KOPT-K1 (cell line): ENCODE data around the gene CPA1.
"Not testable (repeated sequence)": the region's sequence is repeated elsewhere in the genome, so short reads cannot be mapped to it uniquely, and the experiment has no call there.

Source experiments
- H3K27ac ChIP-seq: fragments of 200-600 bp; sonication (generic); 2 replicates; pipeline ENCODE4 v1.5.1; 2016; ENCODE audit warnings: antibody characterized with exemption, mild to moderate bottlenecking, low read depth, low read length; ENCODE audit not compliant: poor library complexity, severe bottlenecking
- H3K36me3 ChIP-seq: fragments of 200-600 bp; sonication (generic); 2 replicates; pipeline ENCODE4 v1.5.1; 2017; ENCODE audit warnings: antibody characterized with exemption, mild to moderate bottlenecking, low read length, moderate library complexity; ENCODE audit not compliant: insufficient read depth
- H3K9me3 ChIP-seq: fragments of 200-600 bp; sonication (generic); 2 replicates; pipeline ENCODE4 v1.5.1; 2017; ENCODE audit warnings: antibody characterized with exemption, low read length, mild to moderate bottlenecking; ENCODE audit not compliant: insufficient read depth, poor library complexity, severe bottlenecking

The CPA1 gene

DNA sequence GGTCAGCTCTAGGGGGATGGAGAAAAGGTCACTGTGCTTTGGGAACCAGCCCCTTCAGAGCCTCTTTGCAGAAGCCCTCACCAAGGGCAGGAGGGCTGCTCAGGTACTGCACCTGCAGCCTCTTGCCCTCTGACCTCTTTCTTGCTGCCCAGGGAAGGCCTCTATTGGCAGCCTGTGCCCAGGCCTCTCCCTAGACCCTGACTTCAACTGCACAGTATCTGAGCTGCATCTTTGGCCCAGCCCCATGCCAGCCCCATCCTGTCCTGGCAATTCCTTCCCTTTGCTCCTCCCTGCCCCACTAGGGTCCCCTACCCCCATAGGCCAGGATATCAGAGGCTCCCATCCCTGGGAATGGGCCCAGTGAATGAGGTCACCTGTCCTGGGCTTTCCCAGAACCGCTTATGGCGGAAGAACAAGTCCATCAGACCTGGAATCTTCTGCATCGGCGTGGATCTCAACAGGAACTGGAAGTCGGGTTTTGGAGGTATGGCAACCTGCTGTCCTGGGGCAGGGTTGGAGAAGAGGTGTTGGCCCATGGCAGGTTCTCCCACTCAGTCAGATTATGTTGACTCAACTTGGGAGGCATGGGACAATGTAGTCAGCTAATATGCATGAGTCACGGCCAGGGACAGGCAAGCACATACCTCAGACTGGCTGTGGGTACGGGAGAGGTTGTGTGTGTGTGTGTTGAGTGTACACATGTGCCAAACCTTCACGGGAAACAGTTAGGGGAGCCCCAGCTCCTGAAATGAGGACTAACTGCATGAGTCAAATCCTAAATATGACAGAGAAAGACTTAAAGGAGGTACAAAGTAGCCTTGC is 17.1 kb upstream of the CPA1 start:
- Histone ChIP-seq H3K36me3 (no peaks in the 10 kb centered on the region), H3K27ac (no peak overlapping the region), H3K9me3 (peaks cover 17% of the 10 kb centered on the region)

DNA sequence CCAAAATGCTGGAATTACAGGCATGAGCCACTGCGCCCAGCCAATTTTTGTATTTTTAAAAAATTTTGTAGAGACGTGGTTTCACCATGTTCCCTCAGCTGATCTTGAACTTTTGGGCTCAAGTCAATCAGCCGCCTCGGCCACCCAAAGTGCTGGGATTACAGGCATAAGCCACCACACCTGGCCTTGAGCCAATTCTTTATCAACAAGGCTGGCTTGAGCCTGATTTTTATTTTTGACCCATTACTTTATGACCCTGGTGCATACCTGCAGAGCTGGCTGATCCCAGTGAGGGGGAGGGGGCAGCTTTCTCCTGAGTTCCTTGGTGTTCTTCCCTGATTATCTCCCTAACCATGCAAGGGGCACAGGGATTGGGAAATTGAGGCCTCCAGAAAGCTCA is 15.8 kb upstream of the CPA1 start:
- H3K9me3 ChIP-seq: peaks cover 12% of the 10 kb centered on the region
- no peak overlapping the region for H3K27ac ChIP-seq
- no peaks in the 10 kb centered on the region for H3K36me3 ChIP-seq

DNA sequence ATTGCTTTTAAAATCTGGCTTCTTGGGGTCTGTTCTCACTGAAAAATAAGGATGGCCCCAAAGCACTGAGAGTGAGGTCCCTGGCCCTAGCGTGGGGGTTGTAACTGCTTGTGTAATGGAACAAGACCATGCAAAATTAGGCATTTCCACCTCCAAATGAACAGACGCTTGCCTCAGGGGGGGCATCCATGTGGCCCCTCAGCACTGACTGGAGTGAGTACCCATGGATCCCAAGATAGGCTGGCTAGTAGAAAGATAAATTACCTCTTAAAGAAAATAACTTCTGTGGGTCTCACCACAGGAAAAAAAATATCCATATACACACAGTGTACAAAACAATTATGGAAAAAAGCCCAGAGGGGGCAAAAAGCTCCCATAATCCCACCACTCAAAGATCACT is 15.2 kb upstream of the CPA1 start:
- peaks cover 6% of the 10 kb centered on the region for H3K9me3 ChIP-seq
- H3K36me3 ChIP-seq: no peaks in the 10 kb centered on the region
- H3K27ac ChIP-seq: peak overlapping the region; percentile 10

DNA sequence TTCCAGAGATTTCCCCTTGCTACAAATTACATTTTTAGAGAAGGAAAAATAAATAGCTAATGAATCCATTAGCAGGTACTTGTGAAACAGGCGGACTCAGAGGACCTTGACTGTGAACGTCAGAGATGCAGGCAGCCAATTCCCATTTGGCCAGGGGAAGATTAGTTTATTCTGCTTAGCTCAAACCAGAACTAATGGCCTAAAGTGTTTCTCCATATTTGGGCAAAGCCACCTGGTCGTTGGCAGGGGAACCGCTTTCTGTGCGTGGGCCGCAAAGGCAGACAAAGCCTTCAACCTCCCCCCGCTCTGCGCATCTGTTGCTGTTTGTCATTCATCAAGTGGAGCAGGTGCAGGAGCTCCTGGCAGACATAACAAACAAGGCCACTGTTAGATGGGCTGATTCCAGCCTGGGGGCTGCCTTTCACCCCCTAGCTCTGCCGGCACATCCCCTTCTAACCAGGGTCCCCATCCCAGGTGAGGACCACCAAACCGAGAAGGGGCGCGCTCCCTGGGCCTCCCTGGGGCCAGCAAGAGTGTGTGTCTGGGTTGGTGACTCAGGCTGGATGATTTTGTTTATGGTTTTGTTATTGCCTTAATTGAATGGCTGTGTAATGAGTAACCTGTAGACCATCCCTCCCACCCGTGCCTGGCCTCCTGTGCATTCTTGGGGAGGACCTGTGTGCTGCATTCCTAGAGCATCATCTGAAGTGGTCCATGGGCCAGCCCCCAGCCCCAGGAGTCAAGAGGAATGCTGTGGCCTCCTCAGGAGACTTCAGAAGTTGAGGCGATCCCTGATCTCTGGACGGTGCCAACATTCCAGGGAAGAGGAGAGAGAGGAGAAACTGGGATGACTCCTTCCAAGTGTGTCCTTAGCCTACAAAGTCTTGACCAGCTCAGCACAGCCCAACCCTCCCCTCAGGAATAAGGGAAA is 14.5 kb upstream of the CPA1 start:
- Histone ChIP-seq H3K9me3 (peaks cover under 1% of the 10 kb centered on the region), H3K36me3 (no peaks in the 10 kb centered on the region), H3K27ac (peak overlapping the region; percentile 43)

DNA sequence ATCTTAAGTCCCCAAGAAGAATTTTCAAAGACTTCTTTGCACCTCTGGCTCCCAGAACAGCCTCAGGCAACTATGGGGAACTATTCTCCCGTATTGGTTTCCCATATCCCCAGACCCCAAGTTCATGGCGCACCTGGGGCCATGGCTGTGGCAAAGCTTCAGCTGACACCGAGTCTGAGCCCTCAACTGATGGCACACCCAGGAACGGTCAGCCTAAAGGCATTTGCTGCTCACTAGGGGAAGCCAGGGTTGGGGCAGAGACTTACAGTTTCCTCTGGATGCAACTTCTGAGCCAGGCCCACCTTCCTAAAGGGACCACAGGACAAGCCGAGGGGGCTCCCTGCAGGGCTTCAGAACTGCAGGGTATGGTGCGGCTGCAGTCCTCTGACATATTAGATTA is 13.7 kb upstream of the CPA1 start:
- no peaks in the 10 kb centered on the region for H3K36me3 ChIP-seq
- H3K27ac ChIP-seq: no peak overlapping the region
- H3K9me3 ChIP-seq: no peaks in the 10 kb centered on the region

DNA sequence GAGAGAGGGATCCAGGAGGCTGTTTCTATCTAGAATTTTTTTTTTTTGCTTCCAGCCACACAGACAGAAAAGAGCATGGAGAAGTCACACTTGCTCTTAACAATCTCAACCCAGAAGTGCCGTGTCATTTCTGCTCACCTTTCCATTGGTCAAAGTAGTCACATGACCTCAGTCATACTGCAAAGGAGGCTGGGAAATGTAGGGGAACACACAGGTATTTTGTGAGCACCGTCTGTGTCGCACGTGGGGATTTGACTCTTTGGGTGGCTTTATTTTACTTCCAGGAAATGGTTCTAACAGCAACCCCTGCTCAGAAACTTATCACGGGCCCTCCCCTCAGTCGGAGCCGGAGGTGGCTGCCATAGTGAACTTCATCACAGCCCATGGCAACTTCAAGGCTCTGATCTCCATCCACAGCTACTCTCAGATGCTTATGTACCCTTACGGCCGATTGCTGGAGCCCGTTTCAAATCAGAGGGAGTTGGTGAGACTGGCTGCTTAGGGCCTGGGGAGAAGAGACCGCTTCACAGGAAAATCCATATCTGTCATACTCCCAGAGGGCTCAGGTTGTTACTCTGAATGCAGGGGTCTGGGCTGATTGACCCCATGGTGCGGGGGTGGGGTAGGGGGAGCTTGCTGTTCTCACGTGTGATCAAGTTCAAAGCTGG is 13.1 kb upstream of the CPA1 start:
- H3K27ac ChIP-seq: no peak overlapping the region
- H3K36me3 ChIP-seq: no peaks in the 10 kb centered on the region
- H3K9me3 ChIP-seq: no peaks in the 10 kb centered on the region

DNA sequence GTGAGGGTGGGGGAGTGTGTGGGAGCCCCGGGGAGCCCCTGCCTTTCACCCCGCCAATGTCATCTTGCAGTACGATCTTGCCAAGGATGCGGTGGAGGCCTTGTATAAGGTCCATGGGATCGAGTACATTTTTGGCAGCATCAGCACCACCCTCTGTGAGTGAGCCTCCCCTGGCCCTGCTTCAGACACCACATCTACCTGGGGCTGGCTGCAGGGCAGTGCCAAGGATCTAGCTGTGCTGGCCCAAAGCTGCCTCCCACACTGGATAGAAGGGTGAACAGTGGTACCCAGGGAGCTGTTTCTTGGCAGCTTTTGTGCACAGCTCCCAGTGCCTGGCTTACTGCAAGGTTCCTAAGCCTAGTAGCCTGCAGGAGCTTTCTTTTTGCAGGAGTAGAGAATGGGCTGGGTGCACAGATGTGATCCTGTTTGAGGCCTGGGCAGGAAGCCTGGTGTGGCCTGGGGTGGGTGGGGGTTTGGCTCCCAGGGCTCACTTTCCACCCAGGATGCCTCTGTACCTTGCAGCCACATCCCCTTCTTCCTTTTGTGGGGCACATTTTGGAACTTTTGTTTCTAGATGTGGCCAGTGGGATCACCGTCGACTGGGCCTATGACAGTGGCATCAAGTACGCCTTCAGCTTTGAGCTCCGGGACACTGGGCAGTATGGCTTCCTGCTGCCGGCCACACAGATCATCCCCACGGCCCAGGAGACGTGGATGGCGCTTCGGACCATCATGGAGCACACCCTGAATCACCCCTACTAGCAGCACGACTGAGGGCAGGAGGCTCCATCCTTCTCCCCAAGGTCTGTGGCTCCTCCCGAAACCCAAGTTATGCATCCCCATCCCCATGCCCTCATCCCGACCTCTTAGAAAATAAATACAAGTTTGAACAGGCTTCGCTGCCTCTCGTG is 12.2 kb upstream of the CPA1 start:
- Histone ChIP-seq H3K36me3 (no peaks in the 10 kb centered on the region), H3K27ac (no peak overlapping the region), H3K9me3 (no peaks in the 10 kb centered on the region)

DNA sequence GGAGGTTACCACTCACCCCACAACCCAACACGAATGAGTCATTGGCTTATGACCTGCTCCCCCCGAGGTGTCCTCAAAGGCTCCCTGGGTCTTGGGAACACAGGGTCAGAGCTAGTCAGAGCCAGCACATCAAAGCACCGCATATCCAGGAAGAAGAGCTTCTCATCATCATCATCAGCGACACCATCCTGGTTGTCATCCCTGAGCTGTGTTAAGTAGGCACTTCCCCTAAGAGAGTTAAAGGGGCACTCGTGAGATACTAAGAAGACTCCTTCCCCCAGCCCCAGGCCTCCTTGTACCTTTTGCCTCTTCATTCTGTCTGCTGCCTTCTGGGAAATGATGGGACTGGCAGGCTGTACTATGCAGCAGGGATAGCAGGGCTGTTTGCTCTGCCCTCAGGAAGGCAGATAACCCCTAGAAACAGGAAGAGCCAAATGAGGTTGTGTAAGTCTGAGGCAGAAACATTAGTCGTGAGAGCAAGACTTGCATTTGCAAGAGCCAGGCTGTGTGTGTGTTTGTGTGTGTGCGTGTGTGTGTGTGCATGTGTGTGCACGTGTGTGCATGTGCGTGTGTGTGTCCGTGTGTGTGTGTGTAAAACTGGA is 11.1 kb upstream of the CPA1 start:
- no peaks in the 10 kb centered on the region for H3K36me3 ChIP-seq
- no peak overlapping the region for H3K27ac ChIP-seq
- H3K9me3 ChIP-seq: no peaks in the 10 kb centered on the region

DNA sequence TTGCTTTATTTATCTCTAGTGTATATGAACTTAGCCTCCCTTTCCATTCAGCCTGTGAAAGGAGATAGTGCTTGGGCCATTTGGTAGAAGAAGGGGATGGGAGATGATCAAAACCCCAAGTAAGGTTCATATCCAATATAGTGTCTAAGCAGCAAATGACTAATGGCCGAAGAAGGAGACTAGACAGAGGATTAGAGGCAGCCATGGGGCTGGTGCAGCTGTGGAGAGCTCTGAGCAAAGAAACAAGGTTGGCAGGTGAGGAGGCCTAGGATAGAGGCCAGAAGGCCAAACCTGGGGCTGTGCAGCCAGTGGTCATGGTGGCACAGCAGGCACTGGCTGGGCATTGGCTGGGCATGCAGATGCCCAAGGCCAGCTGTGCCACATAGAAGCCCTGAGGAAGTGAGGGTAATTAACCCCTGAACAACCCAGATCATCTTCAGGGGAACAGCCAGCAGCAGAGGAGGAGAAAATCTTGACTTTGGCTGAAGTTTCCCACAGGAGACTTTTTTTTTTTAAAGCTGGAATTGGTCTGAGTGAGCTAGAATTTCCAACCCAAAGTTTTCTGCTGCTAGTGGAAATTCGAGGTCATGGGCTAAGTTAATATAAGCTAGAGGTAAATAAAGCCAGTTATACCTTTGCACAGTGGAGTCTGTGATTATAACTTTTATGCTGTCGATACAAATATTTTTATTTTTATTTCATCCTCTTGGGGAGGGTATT is 10.3 kb upstream of the CPA1 start:
- no peaks in the 10 kb centered on the region for H3K9me3 ChIP-seq
- H3K36me3 ChIP-seq: no peaks in the 10 kb centered on the region
- no peak overlapping the region for H3K27ac ChIP-seq

DNA sequence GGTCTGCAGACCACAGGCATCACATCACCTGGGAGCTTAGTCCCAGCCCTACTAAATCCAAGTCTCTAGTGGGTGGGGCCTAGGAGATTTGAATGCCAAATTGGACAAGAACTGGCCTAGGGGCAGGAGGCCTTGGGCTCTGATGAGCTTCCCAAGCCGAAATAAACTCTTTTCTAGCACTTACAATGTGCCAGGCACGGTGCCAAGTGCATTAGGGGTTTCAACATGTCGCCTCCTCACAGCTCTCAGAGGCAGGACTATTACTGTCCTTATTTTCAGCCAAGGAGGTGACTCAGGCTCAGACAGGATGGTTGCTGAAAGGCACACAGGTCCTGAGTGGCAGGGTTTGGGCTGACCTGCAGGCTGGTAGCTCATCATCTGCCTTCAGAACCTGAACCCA is 9.2 kb upstream of the CPA1 start:
- peaks cover 4% of the 10 kb centered on the region for H3K9me3 ChIP-seq
- H3K36me3 ChIP-seq: no peaks in the 10 kb centered on the region
- H3K27ac ChIP-seq: no peak overlapping the region

DNA sequence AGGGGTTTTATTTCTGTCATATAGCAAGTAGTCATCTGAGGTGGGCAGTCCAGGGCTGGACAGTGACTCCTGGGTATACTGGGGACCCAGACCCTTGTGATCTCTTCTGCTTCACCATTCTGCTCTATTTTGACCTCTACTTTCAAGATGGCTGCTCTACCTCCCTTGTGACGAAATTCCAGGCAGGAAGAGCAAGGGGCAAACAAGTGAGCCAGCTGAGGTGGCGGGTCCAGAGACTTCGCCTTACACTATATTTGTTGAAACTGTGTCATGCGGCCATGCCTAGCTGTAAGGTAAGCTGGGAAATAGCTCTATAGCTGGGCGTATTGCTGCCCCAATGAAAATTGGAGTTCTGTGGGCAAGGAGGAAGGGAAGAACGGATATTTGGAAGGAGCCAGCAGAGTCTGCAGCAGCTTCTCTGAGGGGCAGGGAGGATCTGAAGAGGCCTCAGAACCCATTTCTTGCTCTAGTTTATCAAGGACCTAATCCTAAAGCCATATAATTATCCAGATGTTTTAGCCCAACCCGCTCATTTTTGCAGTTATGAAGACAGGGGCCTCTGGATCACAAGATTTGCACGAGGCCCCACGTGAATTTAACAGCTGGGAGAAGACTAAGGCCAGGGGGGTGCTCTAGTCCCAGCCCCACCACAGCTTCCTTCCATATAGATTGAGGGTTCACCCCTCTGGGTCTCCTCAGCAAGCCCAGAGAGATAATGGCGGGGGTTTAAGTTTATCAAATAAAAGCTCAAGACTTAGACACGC is 7.7 kb upstream of the CPA1 start:
- Histone ChIP-seq H3K27ac (no peak overlapping the region), H3K9me3 (peaks cover 20% of the 10 kb centered on the region), H3K36me3 (no peaks in the 10 kb centered on the region)

DNA sequence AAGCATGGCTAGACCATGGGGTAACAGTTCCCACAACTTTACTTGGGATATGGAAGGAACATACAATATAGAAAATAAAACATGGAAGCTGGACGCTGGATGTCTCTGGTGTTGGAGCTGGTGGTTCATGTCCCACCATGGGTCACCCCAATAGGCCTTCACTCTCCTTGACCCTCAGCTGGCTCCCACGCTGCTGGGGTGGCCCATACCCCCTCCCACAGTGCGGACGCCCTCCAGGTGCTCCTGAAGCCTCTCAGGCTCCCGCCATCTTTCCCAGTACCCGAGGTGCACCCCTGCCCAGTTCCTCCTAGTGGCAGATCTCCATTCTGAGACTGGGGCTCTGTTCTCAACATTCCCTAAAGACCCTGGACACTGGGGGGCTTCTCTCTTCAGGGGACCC is 5.8 kb upstream of the CPA1 start:
- Histone ChIP-seq H3K36me3 (no peaks in the 10 kb centered on the region), H3K9me3 (peaks cover 21% of the 10 kb centered on the region), H3K27ac (no peak overlapping the region)

DNA sequence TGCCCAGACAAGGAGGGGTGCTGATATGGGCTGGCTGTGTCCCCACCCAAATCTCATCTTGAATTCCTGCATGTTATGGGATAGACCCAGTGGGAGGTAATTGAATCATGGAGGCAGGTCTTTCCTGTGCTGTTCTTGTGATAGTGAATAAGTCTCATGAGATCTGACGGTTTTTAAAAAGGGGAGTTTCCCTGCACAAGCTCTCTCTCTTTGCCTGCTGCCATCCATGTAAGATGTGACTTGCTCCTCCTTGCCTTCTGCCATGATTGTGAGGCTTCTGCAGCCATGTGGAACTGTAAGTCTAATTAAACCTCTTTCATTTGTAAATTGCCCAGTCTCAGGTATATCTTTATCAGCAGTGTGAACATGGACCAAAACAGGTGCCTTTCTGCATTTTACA is 3.8 kb upstream of the CPA1 start:
- H3K9me3 ChIP-seq: peaks cover 21% of the 10 kb centered on the region
- H3K36me3 ChIP-seq, H3K27ac ChIP-seq: not testable (repeated sequence)
